ENCODE results near the gene LSM10.
A peak's percentile ranks its signal among the peaks of the same experiment; 100 is the strongest.

The LSM10 gene

GRCh38 chr1:36417931-36418330 lies 20.2 kb upstream of the LSM10 start:
- Mint-ChIP-seq H3K27me3 (ENCODE audit: low read depth, poor library complexity) (no peaks in the 10 kb centered on the region), H3K27ac (peak overlapping the region; percentile 50), H3K36me3 (ENCODE audit: low read depth) (peaks cover 36% of the 10 kb centered on the region), H3K4me3 (no peak overlapping the region), H3K9me3 (peaks cover 11% of the 10 kb centered on the region), H3K4me1 (peaks cover 35% of the 10 kb centered on the region)
- TF ChIP-seq, protein P1, sequence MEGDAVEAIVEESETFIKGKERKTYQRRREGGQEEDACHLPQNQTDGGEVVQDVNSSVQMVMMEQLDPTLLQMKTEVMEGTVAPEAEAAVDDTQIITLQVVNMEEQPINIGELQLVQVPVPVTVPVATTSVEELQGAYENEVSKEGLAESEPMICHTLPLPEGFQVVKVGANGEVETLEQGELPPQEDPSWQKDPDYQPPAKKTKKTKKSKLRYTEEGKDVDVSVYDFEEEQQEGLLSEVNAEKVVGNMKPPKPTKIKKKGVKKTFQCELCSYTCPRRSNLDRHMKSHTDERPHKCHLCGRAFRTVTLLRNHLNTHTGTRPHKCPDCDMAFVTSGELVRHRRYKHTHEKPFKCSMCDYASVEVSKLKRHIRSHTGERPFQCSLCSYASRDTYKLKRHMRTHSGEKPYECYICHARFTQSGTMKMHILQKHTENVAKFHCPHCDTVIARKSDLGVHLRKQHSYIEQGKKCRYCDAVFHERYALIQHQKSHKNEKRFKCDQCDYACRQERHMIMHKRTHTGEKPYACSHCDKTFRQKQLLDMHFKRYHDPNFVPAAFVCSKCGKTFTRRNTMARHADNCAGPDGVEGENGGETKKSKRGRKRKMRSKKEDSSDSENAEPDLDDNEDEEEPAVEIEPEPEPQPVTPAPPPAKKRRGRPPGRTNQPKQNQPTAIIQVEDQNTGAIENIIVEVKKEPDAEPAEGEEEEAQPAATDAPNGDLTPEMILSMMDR (IDR thresholded peaks at IDR 0.05): no peak
- no peak for DNase-seq

DNA sequence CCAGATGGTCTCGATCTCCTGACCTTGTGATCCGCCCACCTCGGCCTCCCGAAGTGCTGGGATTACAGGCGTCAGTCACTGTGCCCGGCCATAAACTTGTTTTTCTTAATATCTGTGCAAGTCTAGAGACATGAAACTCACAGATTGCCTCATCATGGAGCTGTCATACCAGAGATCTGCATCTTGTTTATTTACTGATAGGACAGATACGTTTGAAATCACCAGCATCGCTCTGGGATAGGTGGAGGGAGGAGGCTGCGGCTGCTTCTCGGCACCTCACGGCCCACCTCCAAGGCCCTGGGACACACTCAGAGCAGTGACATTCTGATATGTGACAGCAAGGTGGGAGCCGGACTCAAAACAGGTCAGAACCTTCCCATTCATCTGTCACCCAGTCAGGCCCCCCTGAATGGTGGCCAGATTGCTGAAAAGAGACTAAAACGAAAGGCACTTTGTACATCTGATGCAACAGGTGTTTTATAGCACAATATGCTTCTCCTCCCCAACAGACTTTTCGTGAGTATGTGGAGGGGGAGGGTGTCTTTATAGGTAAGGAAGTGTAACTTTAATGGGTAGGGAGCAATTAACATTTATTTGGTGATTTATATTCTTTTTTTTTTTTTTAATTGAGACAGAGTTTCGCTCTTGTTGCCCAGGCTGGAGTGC lies 18.1 kb upstream of the LSM10 start:
- no peak overlapping the region for H3K27ac Mint-ChIP-seq
- DNase-seq: no peak
- H3K9me3 Mint-ChIP-seq: peaks cover 11% of the 10 kb centered on the region
- TF ChIP-seq, protein P1 (IDR thresholded peaks at IDR 0.05): no peak
- no peak overlapping the region for H3K4me3 Mint-ChIP-seq
- peaks cover 43% of the 10 kb centered on the region for H3K4me1 Mint-ChIP-seq
- peaks cover 54% of the 10 kb centered on the region for H3K36me3 Mint-ChIP-seq (ENCODE audit: low read depth)
- no peaks in the 10 kb centered on the region for H3K27me3 Mint-ChIP-seq (ENCODE audit: low read depth, poor library complexity)

DNA sequence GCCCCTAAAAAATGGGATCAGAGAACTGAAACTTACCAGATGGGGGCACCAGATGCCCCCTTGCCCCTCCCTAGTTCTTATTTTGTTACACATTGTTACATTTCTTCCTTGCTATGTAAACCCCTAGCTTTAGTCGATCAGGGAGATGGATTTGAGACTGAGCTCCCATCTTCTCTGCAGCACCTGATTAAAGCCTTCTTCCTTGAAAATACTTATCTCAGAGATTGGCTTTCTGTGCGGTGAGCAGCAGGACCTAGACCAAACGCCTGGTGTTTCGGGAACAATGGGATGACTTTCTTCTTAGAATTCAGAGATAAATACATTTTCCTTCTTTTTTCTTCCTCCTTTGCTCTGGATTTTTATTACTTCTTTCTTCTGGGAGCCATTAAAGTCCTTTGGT lies 16.7 kb upstream of the LSM10 start:
- peaks cover 63% of the 10 kb centered on the region for H3K36me3 Mint-ChIP-seq (ENCODE audit: low read depth)
- peaks cover 16% of the 10 kb centered on the region for H3K9me3 Mint-ChIP-seq
- DNase-seq: no peak
- no peak overlapping the region for H3K4me3 Mint-ChIP-seq
- TF ChIP-seq, protein P1 (IDR thresholded peaks at IDR 0.05): no peak
- H3K4me1 Mint-ChIP-seq: peaks cover 37% of the 10 kb centered on the region
- H3K27me3 Mint-ChIP-seq (ENCODE audit: low read depth, poor library complexity): no peaks in the 10 kb centered on the region
- no peak overlapping the region for H3K27ac Mint-ChIP-seq

DNA sequence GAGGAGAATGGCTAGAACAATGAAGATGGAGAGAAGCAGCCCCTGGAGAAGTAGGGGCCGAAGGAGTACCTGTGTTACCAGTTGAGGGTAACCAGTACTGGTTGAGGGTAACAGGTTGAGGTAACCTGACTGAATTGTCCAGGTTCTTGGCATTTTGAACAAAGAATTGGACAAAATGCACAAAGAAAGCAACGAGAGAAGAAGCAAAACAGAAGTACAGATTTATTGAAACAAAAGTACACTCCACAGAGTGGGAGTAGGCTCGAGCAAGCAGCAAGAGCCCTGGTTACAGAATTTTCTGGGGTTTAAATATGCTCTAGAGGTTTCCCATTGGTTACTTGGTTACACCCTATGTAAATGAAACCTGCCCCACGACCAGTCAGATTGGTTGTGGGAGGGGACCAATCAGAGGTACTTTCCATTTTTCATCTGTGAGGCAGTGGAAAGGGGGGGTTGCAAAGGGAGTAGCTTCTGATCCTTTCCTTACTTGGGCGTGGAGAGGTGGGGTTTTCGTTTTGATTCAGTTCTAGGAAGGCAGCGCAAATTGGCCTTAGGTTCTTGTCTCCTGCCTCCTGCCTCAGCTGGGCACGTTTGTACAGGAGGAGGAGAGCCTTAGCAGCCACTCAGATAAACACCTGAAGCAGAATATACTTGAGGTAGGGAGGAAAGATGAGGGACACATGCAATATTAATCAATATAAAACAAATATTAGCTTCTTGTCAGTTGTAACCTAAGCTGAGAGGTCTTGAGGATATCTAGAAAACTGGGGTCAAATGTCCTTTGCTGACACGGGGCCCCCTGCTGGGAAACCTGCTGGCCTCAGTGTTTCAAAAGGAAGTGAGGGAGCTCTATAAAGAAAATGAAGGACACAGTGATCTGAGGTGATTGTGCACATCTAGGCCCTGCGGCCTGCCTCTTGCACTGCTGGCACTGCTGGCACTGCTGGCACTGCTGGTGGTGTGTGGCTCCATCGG lies 14.3 kb upstream of the LSM10 start:
- no peak overlapping the region for H3K4me3 Mint-ChIP-seq
- no peaks in the 10 kb centered on the region for H3K27me3 Mint-ChIP-seq (ENCODE audit: low read depth, poor library complexity)
- TF ChIP-seq, protein P1 (IDR thresholded peaks at IDR 0.05): no peak
- no peak for DNase-seq
- H3K36me3 Mint-ChIP-seq (ENCODE audit: low read depth): peaks cover 69% of the 10 kb centered on the region
- H3K27ac Mint-ChIP-seq: peak overlapping the region; percentile 2
- peaks cover 30% of the 10 kb centered on the region for H3K4me1 Mint-ChIP-seq
- peaks cover 16% of the 10 kb centered on the region for H3K9me3 Mint-ChIP-seq

- Mint-ChIP-seq H3K9me3 (peaks cover 5% of the 10 kb centered on the region), H3K27ac (no peak overlapping the region), H3K27me3 (ENCODE audit: low read depth, poor library complexity) (no peaks in the 10 kb centered on the region), H3K36me3 (ENCODE audit: low read depth) (peaks cover 51% of the 10 kb centered on the region), H3K4me1 (peaks cover 30% of the 10 kb centered on the region), H3K4me3 (no peak overlapping the region)
- TF ChIP-seq, protein P1 (IDR thresholded peaks at IDR 0.05): no peak
- DNase-seq: no peak
Measured at GRCh38 chr1:36408479-36408878, 10.8 kb upstream of the LSM10 start.
